ENCODE measurements around the gene DNAH8. TPM values are rescaled to one million over a fixed set of nuclear protein-coding genes. Genes with fewer than 3 reads are reported as not detected.

DNAH8 gene
- total and polyA plus RNA-seq, 3 donors from 2014 or later, result 17.2 to 23.7 (median 19.0) TPM

DNA sequence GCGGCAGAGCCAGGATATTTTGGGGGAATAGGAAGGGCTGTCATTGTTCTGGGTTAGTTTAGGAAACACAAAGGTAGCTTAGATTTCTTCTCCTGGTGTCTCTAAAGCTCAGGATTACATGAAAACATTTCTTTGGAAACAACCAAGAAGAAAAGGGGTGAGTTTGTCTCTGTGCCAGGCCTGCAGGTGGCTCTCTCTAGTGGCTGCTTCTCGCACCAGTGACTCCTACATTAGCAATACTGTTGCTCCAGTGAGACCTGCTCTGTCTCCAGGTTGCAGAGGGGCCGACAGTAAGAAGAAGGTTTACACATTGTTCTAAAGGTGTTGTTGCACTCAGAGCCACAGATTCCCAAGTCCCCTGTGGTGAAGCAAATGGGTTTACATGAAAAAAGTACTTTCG is 228.9 kb downstream of the DNAH8 start:
- Histone ChIP-seq H3K36me3 (ENCODE audit: low read depth, missing control alignments) (no peaks in the 10 kb centered on the region), H3K4me1 (no peaks in the 10 kb centered on the region), H3K4me3 (no peak overlapping the region), H3K27me3 (no peaks in the 10 kb centered on the region), H3K27ac (no peak overlapping the region), H3K9me3 (no peaks in the 10 kb centered on the region)
- WGBS, 2 donors, result 81 to 83% methylated on average over 4 of the region's 4 CpGs
- intact Hi-C loops (cut with DNase I; ENCODE audit: low total_unique reads), result no loop called here
- TF ChIP-seq POLR2A (IDR thresholded peaks at IDR 0.05), result no peak
- TF ChIP-seq, protein P1, sequence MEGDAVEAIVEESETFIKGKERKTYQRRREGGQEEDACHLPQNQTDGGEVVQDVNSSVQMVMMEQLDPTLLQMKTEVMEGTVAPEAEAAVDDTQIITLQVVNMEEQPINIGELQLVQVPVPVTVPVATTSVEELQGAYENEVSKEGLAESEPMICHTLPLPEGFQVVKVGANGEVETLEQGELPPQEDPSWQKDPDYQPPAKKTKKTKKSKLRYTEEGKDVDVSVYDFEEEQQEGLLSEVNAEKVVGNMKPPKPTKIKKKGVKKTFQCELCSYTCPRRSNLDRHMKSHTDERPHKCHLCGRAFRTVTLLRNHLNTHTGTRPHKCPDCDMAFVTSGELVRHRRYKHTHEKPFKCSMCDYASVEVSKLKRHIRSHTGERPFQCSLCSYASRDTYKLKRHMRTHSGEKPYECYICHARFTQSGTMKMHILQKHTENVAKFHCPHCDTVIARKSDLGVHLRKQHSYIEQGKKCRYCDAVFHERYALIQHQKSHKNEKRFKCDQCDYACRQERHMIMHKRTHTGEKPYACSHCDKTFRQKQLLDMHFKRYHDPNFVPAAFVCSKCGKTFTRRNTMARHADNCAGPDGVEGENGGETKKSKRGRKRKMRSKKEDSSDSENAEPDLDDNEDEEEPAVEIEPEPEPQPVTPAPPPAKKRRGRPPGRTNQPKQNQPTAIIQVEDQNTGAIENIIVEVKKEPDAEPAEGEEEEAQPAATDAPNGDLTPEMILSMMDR (IDR thresholded peaks at IDR 0.05), result no peak
- DNase-seq, result no peak

GRCh38 chr6:38944655-38945279 is 229.7 kb downstream of the DNAH8 start:
- Histone ChIP-seq H3K9me3 (no peaks in the 10 kb centered on the region), H3K27ac (no peak overlapping the region), H3K4me1 (no peaks in the 10 kb centered on the region), H3K27me3 (no peaks in the 10 kb centered on the region), H3K4me3 (no peak overlapping the region), H3K36me3 (ENCODE audit: low read depth, missing control alignments) (no peaks in the 10 kb centered on the region)
- no peak for DNase-seq
- intact Hi-C loops (cut with DNase I; ENCODE audit: low total_unique reads), result no loop called here
- 100% methylated on average over 1 of the region's 1 CpG for WGBS, 2 donors
- TF ChIP-seq POLR2A (IDR thresholded peaks at IDR 0.05), result no peak
- TF ChIP-seq, protein P1 (IDR thresholded peaks at IDR 0.05), result no peak

GRCh38 chr6:38955861-38956260 is 240.8 kb downstream of the DNAH8 start:
- no peak for TF ChIP-seq POLR2A (IDR thresholded peaks at IDR 0.05)
- TF ChIP-seq, protein P1 (IDR thresholded peaks at IDR 0.05), result no peak
- Histone ChIP-seq H3K27me3 (no peaks in the 10 kb centered on the region), H3K4me3 (no peak overlapping the region), H3K4me1 (no peaks in the 10 kb centered on the region), H3K9me3 (no peaks in the 10 kb centered on the region), H3K36me3 (ENCODE audit: low read depth, missing control alignments) (no peaks in the 10 kb centered on the region), H3K27ac (no peak overlapping the region)
- intact Hi-C loops (cut with DNase I; ENCODE audit: low total_unique reads), result no loop called here
- 85 to 88% methylated on average over 2 of the region's 2 CpGs for WGBS, 2 donors
- no peak for DNase-seq

DNA sequence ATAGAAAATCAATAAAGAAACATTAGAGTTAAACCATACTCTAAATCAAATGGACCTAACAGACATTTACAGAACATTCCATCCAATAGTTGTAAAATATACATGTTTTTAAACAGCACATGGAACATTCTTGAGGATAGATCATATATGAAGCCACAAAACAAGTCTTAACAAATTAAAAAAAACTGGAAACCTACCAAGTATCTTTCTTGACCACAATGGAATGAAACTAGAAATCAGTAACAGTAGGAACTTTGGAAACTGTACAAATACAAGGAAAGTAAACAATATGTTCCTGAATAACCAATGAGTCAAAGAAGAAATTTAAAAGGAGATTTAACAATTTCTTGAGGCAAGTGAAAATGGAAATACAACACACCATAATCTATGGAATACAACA is 242.3 kb downstream of the DNAH8 start:
- no peak for DNase-seq
- Histone ChIP-seq H3K4me1 (no peaks in the 10 kb centered on the region), H3K27me3 (no peaks in the 10 kb centered on the region), H3K27ac (no peak overlapping the region), H3K36me3 (ENCODE audit: low read depth, missing control alignments) (no peaks in the 10 kb centered on the region), H3K4me3 (no peak overlapping the region), H3K9me3 (no peaks in the 10 kb centered on the region)
- intact Hi-C loops (cut with DNase I; ENCODE audit: low total_unique reads), result no loop called here
- TF ChIP-seq, protein P1 (IDR thresholded peaks at IDR 0.05), result no peak
- TF ChIP-seq POLR2A (IDR thresholded peaks at IDR 0.05), result no peak

- intact Hi-C loops (cut with DNase I; ENCODE audit: low total_unique reads), result no loop called here
- WGBS, 2 donors, result 85 to 88% methylated on average over 2 of the region's 2 CpGs
- Histone ChIP-seq H3K27me3 (no peaks in the 10 kb centered on the region), H3K27ac (no peak overlapping the region), H3K4me3 (no peak overlapping the region), H3K36me3 (ENCODE audit: low read depth, missing control alignments) (no peaks in the 10 kb centered on the region), H3K9me3 (no peaks in the 10 kb centered on the region), H3K4me1 (no peaks in the 10 kb centered on the region)
- DNase-seq, result no peak
- TF ChIP-seq, protein P1 (IDR thresholded peaks at IDR 0.05), result no peak
- no peak for TF ChIP-seq POLR2A (IDR thresholded peaks at IDR 0.05)
Measured at GRCh38 chr6:38959138-38959537, 244.0 kb downstream of the DNAH8 start.

Measured in testis (tissue), 3 donors.